22Rv1 (cell line): ENCODE measurements around the gene ZBED4.

Experiments
- CTCF ChIP-seq: fragments of 450-650 bp; IDR thresholded peaks from 2 replicates; pipeline ENCODE4 v1.5.1; 2017; ENCODE audit warnings: mild to moderate bottlenecking
- ZFX ChIP-seq: fragments of 450-650 bp; IDR thresholded peaks from 2 replicates; pipeline ENCODE4 v1.6.1; 2017; ENCODE audit warnings: antibody characterized with exemption, borderline replicate concordance

DNA sequence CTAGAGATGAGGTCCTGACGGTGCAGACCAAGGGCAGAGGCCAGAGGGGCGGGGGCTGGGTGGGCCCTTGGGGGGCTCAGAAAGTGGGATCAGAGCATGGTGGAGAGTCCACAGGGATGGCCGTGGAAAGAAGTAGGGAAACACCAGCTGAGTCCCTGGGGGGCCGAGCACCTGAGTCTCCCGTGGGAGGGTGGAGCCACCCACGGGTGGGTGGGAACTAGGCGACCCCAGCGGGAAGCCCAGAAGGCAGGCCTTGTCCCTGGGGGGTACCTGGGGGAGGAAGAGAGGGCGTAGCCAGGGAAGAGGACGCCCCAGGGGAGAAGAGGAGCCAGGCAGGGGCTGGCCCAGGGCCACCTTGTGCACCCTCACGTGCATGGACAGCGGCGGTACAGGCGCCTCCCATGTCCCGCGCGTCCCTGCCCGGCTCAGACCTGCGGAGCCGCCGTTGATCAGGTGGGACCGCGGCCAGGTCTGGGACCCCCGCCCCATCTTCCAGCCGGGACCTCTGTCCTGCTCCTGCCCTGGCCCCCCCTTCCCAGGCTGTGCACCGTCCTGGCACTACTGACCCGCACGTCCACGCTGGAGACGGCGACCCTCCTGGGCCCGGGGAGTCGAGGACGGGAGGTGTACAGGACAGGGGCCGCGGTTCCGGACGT lies 75.0 kb downstream of the ZBED4 start:
- no peak for TF ChIP-seq CTCF
- TF ChIP-seq ZFX: no peak
